Effector memory CD8-positive, alpha-beta T cell (primary cell): ENCODE measurements around the gene ANP32A.
A peak's percentile ranks its signal among the peaks of the same experiment; 100 is the strongest.

Source experiments
- ATAC-seq: fragments of 150-1000 bp; cut with Tn5 transposase; replicated peaks from 2 replicates; pipeline ENCODE4 v1.10.0; 2021; ENCODE audit warnings: mild to moderate bottlenecking, moderate library complexity
- DNase-seq, 3 experiments: peaks; one replicate each; pipeline ENCODE4 v3.0.0; 2021
- H3K27ac Mint-ChIP-seq, 2 donors: one replicate each; pipeline ENCODE4 v1.8.0; 2022; ENCODE audit warnings: mild to moderate bottlenecking in 2 of 2, mixed read lengths in 2 of 2, moderate library complexity in 2 of 2
- H3K27me3 Mint-ChIP-seq, 2 donors: one replicate each; pipeline ENCODE4 v1.8.0; 2022; ENCODE audit warnings: mixed read lengths in 2 of 2
- H3K36me3 Mint-ChIP-seq: one replicate; pipeline ENCODE4 v1.8.0; 2022; ENCODE audit warnings: mild to moderate bottlenecking, moderate library complexity, mixed read lengths; ENCODE audit not compliant: insufficient read depth
- H3K4me1 Mint-ChIP-seq, 2 donors: one replicate each; pipeline ENCODE4 v1.8.0; 2022; ENCODE audit warnings: low read depth in 2 of 2, mixed read lengths in 2 of 2
- H3K4me3 Mint-ChIP-seq, 2 donors: one replicate each; pipeline ENCODE4 v1.8.0; 2022; ENCODE audit warnings: mild to moderate bottlenecking in 2 of 2, mixed read lengths in 2 of 2, moderate library complexity in 2 of 2
- H3K9me3 Mint-ChIP-seq, 2 donors: one replicate each; pipeline ENCODE4 v1.8.0; 2022; ENCODE audit warnings: mixed read lengths in 2 of 2

The ANP32A gene

DNA sequence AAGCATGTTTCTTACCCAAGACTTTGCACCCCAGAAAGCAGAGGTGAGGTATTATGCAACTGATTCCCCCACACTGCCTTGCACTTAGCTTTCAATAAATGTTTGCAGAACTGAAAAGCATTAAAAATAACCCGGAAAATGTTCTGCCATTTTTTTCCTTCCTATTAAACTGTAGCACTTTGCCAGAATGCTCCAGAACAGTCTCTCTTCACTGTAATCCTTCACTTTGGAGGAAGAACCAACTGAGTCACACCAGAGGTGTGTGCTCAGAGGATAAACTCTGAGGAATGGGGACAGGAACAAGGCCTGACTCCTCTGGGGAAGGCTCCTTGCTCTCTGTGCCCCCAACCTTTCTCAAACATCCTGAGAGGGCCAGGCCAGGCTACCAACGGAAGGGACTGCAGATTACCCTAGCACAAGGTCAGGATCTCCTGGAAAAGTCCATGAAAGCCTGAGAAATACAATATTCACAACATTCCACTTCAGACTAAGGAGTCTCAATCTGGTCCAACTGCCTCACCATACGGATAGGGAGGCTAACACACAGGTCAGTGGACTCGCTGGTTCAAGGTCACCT lies 19.0 kb downstream of the ANP32A start:
- H3K4me1 Mint-ChIP-seq, result peaks cover 61 to 78% of the 10 kb centered on the region in 2 donors
- no peaks in the 10 kb centered on the region for H3K9me3 Mint-ChIP-seq
- H3K4me3 Mint-ChIP-seq, result no peak overlapping the region
- peak overlapping the region in 1 of 2 donors; percentile 71 for H3K27ac Mint-ChIP-seq
- no peak for ATAC-seq
- DNase-seq, result no peak
- H3K27me3 Mint-ChIP-seq, result no peaks in the 10 kb centered on the region
- H3K36me3 Mint-ChIP-seq, result peaks cover 15% of the 10 kb centered on the region

DNA sequence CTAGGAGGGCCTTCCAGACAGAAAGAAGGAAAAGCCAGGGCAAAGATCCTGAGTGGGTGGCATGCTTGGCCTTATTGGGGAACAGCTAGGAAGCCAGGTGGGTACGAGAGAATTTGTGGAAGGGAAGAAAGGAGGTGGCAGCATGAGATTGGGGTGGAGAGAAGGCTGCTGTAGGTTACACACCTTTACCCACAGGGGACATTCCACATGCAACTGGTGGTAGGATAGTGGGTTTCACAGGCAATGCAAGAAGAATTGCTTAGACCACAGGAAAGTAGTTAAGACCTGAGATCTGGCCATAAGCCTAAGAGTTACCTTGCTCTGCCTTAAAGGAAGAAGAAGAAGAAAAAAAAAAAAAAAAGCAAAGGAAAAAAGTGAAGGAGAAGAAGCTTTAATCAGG lies 19.8 kb downstream of the ANP32A start:
- H3K36me3 Mint-ChIP-seq, result peaks cover 14% of the 10 kb centered on the region
- DNase-seq (no peak), ATAC-seq (peak; percentile 53)
- H3K4me3 Mint-ChIP-seq, result no peak overlapping the region
- peaks cover 59 to 78% of the 10 kb centered on the region in 2 donors for H3K4me1 Mint-ChIP-seq
- H3K9me3 Mint-ChIP-seq, result no peaks in the 10 kb centered on the region
- H3K27ac Mint-ChIP-seq, result peak overlapping the region; percentile 9 to 79
- H3K27me3 Mint-ChIP-seq, result no peaks in the 10 kb centered on the region

DNA sequence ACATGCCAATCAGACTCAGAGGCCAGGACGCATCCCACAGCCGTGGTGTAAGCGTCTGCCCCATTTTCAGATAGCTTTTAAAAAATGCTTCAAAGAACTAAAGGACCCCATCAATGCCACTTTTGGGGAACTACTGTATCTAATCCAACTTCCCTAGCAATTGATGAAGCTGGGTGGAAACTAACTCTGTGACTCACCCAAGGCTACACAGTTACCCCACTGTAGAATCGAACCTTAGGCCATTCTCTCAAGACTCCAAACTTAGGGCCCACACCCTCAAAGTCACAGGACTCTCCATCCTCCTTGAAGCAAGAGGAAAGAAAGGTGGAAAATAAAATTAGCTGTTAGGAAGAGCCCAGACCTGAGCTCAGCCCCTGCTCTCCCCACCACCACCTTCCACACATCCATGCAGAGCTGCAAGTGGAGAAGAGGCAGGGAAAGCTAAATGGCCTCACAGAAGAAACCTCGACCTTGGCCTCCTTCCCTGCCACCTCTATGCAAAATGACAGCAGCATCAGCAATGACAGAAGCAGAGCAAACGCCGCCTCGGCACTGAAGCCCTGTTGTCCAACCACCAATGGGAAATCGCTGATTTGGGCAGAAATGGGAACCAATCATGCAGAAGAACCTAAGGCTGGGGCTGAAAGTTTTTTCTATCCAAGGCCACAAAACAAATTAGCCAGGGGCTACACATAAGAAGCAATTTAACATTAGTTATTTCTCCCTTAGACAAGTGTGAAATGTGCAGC lies 22.2 kb downstream of the ANP32A start:
- H3K4me3 Mint-ChIP-seq, result peak overlapping the region in 1 of 2 donors; percentile 9
- H3K27me3 Mint-ChIP-seq, result no peaks in the 10 kb centered on the region
- peak overlapping the region; percentile 8 to 69 for H3K27ac Mint-ChIP-seq
- H3K36me3 Mint-ChIP-seq, result peaks cover 8% of the 10 kb centered on the region
- ATAC-seq (no peak), DNase-seq (no peak)
- H3K9me3 Mint-ChIP-seq, result no peaks in the 10 kb centered on the region
- H3K4me1 Mint-ChIP-seq, result peaks cover 68 to 79% of the 10 kb centered on the region in 2 donors

DNA sequence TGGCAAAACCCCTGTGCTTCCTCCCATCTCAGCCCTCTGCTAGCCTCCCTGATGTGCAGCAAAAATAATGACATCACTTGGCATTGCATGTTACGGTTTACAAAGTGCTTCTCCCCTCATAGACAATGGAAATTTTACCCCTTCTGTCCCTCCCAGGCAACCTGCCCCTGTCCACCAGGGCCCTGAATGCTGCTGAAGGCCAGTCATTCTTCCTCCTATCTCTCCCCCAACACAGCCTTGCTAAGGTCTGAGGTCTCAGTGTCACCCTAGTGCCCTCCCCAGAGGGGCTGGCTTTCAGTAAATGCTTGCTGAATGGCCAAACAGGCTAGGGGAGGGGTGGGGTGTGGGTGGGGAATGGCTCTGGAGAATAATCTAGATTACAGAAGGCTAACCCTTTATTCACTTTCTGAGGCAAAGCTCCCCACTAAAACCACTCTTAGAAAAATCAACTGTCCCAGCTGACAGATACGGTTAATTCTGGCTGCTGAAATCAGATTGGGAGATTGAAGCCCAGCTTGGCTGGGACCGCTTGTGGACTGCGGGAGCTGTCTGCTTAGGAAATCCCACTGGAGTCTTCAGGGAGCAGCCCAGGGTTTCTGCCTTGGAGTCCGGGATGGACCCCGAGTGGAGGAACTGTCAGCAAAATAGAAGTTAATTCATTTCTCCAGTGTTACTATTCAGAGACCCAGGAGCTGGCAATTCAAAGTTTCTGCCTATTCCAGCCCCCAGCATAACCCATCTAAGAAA lies 22.9 kb downstream of the ANP32A start:
- no peak for DNase-seq
- Mint-ChIP-seq H3K27ac (peak overlapping the region; percentile 69 to 79), H3K4me3 (peak overlapping the region; percentile 24 to 25), H3K9me3 (no peaks in the 10 kb centered on the region), H3K36me3 (peaks cover 5% of the 10 kb centered on the region), H3K27me3 (no peaks in the 10 kb centered on the region), H3K4me1 (peaks cover 69 to 86% of the 10 kb centered on the region in 2 donors)
- ATAC-seq, result no peak

DNA sequence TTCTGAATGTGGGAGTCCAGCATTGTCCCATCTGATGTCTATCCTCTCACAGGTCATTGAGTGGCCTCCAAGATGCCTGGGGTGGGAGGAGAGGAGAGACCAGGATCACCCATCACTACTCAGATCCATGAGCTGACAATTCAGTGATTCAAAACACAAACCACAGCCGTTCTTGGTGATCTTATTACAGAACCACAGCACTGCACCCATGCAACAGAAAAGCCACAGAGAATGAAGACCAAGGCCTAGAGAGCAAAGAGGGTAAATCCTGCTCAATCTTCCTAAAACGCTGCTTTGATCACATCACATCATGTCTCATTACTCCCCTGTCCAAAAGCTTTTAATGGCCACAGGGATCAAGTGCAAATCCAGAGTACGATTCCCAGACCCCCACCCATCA lies 23.5 kb downstream of the ANP32A start:
- H3K4me1 Mint-ChIP-seq, result peaks cover 71 to 90% of the 10 kb centered on the region in 2 donors
- DNase-seq, result no peak
- H3K9me3 Mint-ChIP-seq, result no peaks in the 10 kb centered on the region
- no peaks in the 10 kb centered on the region for H3K36me3 Mint-ChIP-seq
- peak overlapping the region; percentile 69 to 79 for H3K27ac Mint-ChIP-seq
- peak; percentile 45 for ATAC-seq
- peak overlapping the region; percentile 24 to 25 for H3K4me3 Mint-ChIP-seq
- no peaks in the 10 kb centered on the region for H3K27me3 Mint-ChIP-seq

DNA sequence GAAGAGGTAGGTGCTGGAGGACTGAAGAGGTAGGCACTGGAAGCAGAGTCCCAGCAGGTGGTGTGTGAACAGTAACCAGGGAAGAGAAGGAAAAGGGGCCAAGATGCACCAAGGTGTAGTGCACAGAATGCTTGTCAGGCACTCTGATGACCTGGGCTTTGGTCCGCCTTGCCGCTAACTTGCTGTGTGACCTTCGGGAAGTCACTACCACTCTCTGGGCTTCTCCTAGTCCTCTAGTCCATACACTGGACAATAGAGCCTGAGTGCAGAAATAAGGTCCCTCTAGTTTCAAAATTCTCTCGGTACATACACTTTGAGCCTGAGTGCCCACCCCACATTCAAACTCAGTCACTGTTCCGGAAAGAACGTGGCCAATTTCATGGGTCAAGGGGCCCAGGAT lies 24.1 kb downstream of the ANP32A start:
- no peaks in the 10 kb centered on the region for H3K27me3 Mint-ChIP-seq
- H3K4me3 Mint-ChIP-seq, result peak overlapping the region; percentile 71 to 73

DNA sequence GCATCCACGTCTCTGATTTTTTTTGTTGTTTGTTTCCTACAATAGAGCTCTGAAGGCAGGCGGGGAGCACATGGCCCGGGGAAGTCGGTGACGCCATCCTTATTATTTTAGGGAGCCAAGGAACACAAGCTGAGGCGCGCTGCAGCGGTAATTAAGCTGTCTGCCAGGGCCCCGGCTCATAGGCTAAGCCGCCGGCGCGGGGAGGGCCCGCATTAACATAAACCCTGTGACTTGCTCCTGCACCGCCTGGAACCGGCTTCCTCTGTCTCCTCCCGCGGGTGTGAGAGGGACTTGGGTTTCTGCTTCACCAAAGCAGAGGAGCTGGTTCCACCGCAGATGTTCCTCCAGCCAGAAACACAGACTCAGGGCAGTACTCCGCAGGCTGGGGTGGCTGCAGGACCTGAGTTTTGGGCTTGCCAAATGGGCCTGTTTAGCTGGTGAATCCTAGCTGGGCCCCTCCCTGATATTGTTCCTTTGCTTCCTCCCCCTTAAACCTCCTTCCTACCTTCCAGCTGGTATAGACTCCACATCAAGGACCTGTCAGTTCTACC lies 25.3 kb downstream of the ANP32A start:
- H3K36me3 Mint-ChIP-seq, result peaks cover 10% of the 10 kb centered on the region
- H3K27ac Mint-ChIP-seq, result peak overlapping the region; percentile 69 to 79
- ATAC-seq, result peak; percentile 46
- H3K27me3 Mint-ChIP-seq, result no peaks in the 10 kb centered on the region
- peak; percentile 36 to 40 (median 38) for DNase-seq
- peaks cover 77 to 91% of the 10 kb centered on the region in 2 donors for H3K4me1 Mint-ChIP-seq
- H3K4me3 Mint-ChIP-seq, result peak overlapping the region; percentile 71 to 73
- no peaks in the 10 kb centered on the region for H3K9me3 Mint-ChIP-seq

More for the DNA sequence above, 24.1 kb downstream of the ANP32A start:
- Mint-ChIP-seq H3K4me1 (peaks cover 73 to 90% of the 10 kb centered on the region in 2 donors), H3K36me3 (peaks cover 1% of the 10 kb centered on the region), H3K27ac (peak overlapping the region; percentile 69 to 79), H3K9me3 (no peaks in the 10 kb centered on the region)
- no peak for DNase-seq
- no peak for ATAC-seq

DNA sequence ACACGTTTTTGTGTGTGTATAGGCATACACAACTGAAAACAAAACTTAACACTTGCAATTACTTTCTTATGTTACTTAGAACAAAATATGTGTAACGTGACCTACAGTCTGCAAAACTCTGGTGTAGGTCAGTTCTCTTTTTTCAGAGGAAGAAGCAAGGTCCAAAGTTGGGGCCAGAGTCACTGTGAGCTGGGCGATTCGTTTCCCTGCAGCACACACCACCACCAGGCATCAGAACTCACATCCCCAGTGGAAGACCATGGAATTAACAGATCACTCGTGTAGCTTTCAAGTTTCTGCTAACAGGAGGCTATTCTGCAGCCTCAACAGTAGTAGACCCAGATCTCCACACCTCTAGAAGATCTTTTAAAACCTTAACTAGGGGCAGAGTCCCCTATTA lies 25.8 kb downstream of the ANP32A start:
- no peaks in the 10 kb centered on the region for H3K27me3 Mint-ChIP-seq
- peak overlapping the region; percentile 69 to 79 for H3K27ac Mint-ChIP-seq
- H3K4me3 Mint-ChIP-seq, result peak overlapping the region; percentile 71 to 73
- DNase-seq (no peak), ATAC-seq (no peak)
- H3K36me3 Mint-ChIP-seq, result peaks cover 10% of the 10 kb centered on the region
- H3K4me1 Mint-ChIP-seq, result peaks cover 77 to 87% of the 10 kb centered on the region in 2 donors
- no peaks in the 10 kb centered on the region for H3K9me3 Mint-ChIP-seq

DNA sequence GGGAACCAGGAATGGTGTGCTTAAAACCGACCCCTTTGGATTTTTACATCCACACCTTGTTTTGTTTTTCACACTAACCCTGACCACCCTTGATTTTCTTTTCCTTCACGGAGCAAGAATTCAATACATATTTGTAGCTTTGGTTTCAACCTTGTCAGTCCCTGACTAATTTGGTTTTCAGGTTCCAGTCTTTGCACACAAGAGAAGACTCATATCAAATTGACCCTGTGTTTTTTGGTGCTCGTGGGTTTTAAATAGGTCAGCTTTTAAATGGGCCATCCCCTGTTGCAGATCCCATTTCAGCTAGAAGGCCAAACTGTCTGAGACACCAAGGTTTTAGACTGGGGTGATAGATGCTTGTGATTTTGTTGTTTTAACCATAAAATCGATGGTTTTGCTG lies 26.4 kb downstream of the ANP32A start:
- Mint-ChIP-seq H3K4me1 (peaks cover 79 to 85% of the 10 kb centered on the region in 2 donors), H3K36me3 (peaks cover 10% of the 10 kb centered on the region), H3K4me3 (peak overlapping the region; percentile 71 to 73), H3K9me3 (no peaks in the 10 kb centered on the region), H3K27ac (peak overlapping the region; percentile 69 to 79), H3K27me3 (no peaks in the 10 kb centered on the region)
- DNase-seq (no peak), ATAC-seq (no peak)

DNA sequence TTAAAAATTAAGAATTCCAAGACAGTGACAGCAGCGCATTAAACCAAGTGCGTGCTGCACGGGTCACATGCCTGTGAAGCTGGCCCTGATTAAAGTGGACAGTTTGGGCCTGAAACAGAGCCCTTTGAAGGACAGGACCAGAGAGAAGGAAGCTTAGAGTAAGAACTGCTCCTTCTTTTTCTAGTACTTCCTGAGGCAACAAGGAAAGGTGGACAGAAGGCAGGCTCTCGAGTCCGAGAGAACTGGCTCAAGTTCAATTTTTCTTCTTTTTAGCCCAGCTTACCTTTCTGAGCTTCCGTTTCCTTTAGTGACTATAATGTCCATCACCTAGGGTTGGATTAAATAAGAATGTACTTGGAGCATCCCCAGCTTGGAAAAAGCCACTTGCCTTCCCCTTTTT lies 26.9 kb downstream of the ANP32A start:
- no peaks in the 10 kb centered on the region for H3K27me3 Mint-ChIP-seq
- ATAC-seq (no peak), DNase-seq (no peak)
- peak overlapping the region in 1 of 2 donors; percentile 97 for H3K27ac Mint-ChIP-seq
- peaks cover 10% of the 10 kb centered on the region for H3K36me3 Mint-ChIP-seq
- H3K4me3 Mint-ChIP-seq, result no peak overlapping the region
- peaks cover 78 to 83% of the 10 kb centered on the region in 2 donors for H3K4me1 Mint-ChIP-seq
- H3K9me3 Mint-ChIP-seq, result no peaks in the 10 kb centered on the region

DNA sequence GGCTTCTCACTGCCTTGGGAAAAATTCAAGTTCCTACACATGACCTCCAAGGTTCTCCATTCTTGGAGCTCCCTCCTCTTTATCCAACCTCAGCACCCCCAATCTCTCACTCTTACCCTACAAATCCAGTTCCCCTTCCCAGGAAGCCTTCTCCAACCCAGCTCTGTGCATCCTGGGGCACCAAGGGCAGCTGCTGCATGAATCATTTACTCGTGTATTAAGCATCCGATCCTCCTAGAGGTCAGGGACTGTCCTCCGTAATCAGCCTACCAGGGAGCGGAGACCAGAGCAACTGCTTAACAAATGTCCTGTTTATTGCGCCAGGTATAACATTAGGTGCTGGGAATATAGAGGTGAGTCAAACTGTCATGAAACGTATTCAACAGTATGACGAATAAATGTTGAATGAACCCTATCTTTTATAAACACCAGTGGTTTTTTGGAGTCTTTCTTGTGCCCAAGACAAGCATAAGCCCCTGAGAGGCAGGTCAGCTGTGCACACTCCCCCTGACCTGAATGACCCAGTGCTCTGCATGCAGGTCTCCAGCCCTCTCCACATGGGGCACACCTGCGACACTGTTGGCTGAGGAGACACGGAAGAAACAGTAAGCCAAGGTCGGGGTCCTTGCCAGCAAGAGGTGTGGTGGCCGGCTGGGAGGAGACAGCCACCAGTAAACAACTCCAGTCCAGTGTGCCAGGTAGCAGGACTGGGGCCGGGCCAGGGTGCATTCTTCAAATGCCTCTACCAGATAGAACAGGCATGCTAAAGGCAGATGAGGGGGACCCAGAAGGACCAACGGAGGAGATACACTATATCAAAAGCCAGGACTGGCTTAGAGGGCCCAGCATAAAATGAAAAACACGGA lies 27.6 kb downstream of the ANP32A start:
- Mint-ChIP-seq H3K27me3 (no peaks in the 10 kb centered on the region), H3K36me3 (peaks cover 10% of the 10 kb centered on the region), H3K4me3 (peak overlapping the region; percentile 76 to 78), H3K9me3 (no peaks in the 10 kb centered on the region), H3K27ac (peak overlapping the region; percentile 97), H3K4me1 (peaks cover 72 to 78% of the 10 kb centered on the region in 2 donors)
- ATAC-seq, result no peak
- no peak for DNase-seq

DNA sequence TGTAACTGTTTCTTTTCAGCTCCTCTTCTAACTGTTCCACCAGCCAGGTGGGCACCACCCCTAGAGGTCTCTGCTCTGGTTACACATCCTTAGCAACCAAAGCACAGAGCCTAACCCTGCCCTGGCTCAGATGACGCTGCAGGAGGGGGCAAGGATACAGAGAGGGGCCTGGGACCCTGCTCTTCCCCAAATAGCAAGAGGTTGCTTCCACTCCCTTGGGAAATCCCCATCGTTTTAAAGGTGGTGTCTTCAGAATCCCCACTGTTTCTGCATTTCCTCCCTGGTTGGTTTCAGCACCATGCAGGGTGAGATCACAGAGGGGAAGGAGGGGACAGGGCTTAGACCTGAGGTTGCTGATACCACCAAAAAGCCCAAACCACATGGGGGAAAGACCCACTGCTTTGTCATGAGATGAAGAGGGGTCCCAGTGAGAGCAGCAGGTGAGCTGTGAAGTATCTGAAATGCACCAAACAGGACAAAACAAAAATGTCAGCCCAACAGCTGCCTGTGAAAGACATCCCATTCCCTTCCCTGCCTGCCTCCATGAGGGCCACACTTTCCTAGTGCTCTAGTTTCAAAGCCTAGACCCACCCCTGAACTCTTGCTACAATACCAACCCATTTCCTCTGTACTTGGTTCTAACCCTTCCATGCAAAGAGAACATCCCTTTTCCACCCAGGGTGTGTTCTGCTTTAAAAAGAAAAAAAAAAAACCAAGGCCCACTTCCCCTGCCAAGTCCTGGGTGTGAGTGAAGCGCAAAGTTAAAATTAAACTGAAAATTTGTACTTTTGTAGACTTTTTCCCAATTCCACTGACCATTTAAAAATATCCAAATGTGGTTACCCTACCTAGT lies 29.0 kb downstream of the ANP32A start:
- DNase-seq (peak; percentile 46 to 58 (median 53)), ATAC-seq (peak; percentile 85)
- Mint-ChIP-seq H3K9me3 (no peaks in the 10 kb centered on the region), H3K27me3 (no peaks in the 10 kb centered on the region), H3K4me3 (peak overlapping the region; percentile 76 to 78), H3K36me3 (peaks cover 18% of the 10 kb centered on the region), H3K4me1 (peaks cover 64 to 65% of the 10 kb centered on the region in 2 donors), H3K27ac (peak overlapping the region; percentile 97)
